Measurements from ENCODE around the gene VWA1.
"Not testable (repeated sequence)": the region's sequence is repeated elsewhere in the genome, so short reads cannot be mapped to it uniquely, and the experiment has no call there.

Gene VWA1

DNA sequence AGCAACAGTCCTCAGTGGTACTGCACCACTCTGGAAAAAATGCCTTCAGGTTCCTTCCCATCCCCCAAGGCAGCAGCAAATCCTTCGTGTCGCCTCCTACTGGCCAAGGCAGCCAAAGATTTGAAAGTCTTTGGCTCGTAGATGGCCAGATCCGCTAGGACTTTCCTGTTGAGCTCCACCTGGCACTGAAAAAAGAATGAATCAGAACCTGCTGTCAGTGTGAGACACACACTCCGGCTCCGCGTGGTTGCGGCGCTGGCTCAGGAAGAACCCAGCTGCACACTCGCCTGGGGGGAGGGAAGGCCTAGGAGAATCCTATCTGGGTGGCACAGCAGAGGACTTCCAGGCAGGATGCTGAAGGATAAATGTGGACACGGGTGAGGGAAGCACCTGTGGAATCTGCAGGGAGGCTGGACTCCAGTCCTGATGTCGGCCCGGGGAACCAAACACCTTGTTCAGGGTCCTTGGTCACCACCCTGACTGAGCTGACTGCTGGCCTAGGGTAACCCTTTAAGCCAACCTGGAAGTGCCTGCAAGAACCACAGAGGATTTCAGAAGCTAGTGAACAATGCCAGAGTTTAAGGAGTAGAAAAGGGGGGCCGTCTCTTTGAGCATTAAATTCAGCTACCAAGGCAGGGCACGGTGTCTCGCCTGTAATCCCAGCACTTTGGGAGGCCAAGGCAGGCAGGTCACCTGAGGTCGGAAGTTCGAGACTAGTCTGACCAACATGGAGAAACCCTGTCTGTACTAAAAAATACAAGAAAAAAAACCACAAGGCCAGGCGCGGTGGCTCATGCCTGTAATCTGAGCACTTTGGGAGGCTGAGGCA, 33.2 kb upstream of the VWA1 start:
- Histone ChIP-seq H3K4me3 (ENCODE audit: low read length) (no peak overlapping the region), H3K27me3 (ENCODE audit: insufficient read depth, low read length, poor library complexity) (no peaks in the 10 kb centered on the region), H3K4ac (ENCODE audit: low read depth, low read length) (no peak overlapping the region), H2BK5ac (ENCODE audit: low read length) (no peak overlapping the region), H3K79me2 (ENCODE audit: control insufficient read depth, insufficient read depth, low read length) (peaks cover 47% of the 10 kb centered on the region), H3K9ac (ENCODE audit: low read length) (no peak overlapping the region), H3K79me1 (ENCODE audit: low read length) (peaks cover 36% of the 10 kb centered on the region), H3K27ac (ENCODE audit: low read depth, low read length) (no peak overlapping the region), H3K23ac (ENCODE audit: low read length) (no peak overlapping the region), H2BK120ac (ENCODE audit: low read depth, low read length) (no peak overlapping the region), H3K36me3 (ENCODE audit: control insufficient read depth, insufficient read depth, low read length) (peaks cover 16% of the 10 kb centered on the region), H2AK5ac (ENCODE audit: low read length) (no peak overlapping the region), H4K8ac (ENCODE audit: low read depth, low read length) (no peak overlapping the region), H3K18ac (ENCODE audit: low read length) (no peak overlapping the region), H4K5ac (ENCODE audit: low read length) (no peak overlapping the region), H2BK15ac (replicated peaks; ENCODE audit: low read depth) (no peak overlapping the region), H3K4me2 (ENCODE audit: low read length) (no peak overlapping the region), H3K4me1 (ENCODE audit: control insufficient read depth, low read depth, low read length) (no peaks in the 10 kb centered on the region), H3K56ac (ENCODE audit: low read length) (no peak overlapping the region)
- WGBS (ENCODE audit: extremely low coverage, insufficient coverage, low lambda C conversion rate): no CpG with 5 or more reads among the region's 20 CpGs
- DNase-seq: peak; percentile 86

DNA sequence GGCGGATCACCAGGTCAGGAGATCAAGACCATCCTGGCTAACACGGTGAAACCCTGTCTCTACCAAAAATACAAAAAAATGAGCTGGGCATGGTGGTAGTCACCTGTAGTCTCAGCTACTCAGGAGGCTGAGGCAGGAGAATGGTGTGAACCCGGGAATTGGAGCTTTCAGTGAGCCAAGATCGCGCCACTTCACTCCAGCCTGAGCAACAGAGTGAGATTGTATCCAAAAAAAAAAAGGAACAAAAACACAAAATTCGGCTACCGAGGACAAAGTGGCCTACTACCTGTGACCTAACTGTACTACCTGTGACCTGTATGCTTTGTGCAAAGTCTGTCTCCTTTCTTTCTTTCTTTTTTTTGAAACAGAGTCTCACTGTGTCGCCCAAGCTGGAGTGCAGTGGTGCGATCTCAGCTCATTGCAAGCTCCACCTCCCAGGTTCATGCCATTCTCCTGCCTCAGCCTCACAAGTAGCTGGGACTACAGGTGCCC, 32.5 kb upstream of the VWA1 start:
- H2BK15ac ChIP-seq (replicated peaks; ENCODE audit: low read depth); H3K4me2 ChIP-seq (ENCODE audit: low read length); H3K9ac ChIP-seq (ENCODE audit: low read length); H3K4ac ChIP-seq (ENCODE audit: low read depth, low read length); H2BK5ac ChIP-seq (ENCODE audit: low read length); H2BK120ac ChIP-seq (ENCODE audit: low read depth, low read length); H3K27me3 ChIP-seq (ENCODE audit: insufficient read depth, low read length, poor library complexity); H2AK5ac ChIP-seq (ENCODE audit: low read length); H3K18ac ChIP-seq (ENCODE audit: low read length); H4K8ac ChIP-seq (ENCODE audit: low read depth, low read length); H3K27ac ChIP-seq (ENCODE audit: low read depth, low read length); H4K5ac ChIP-seq (ENCODE audit: low read length); H3K4me1 ChIP-seq (ENCODE audit: control insufficient read depth, low read depth, low read length); H3K23ac ChIP-seq (ENCODE audit: low read length); H3K56ac ChIP-seq (ENCODE audit: low read length); DNase-seq; H3K4me3 ChIP-seq (ENCODE audit: low read length): not testable (repeated sequence)
- no CpG with 5 or more reads among the region's 9 CpGs for WGBS (ENCODE audit: extremely low coverage, insufficient coverage, low lambda C conversion rate)
- peaks cover 31% of the 10 kb centered on the region for H3K79me1 ChIP-seq (ENCODE audit: low read length)
- H3K79me2 ChIP-seq (ENCODE audit: control insufficient read depth, insufficient read depth, low read length): peaks cover 47% of the 10 kb centered on the region
- peaks cover 13% of the 10 kb centered on the region for H3K36me3 ChIP-seq (ENCODE audit: control insufficient read depth, insufficient read depth, low read length)

DNA sequence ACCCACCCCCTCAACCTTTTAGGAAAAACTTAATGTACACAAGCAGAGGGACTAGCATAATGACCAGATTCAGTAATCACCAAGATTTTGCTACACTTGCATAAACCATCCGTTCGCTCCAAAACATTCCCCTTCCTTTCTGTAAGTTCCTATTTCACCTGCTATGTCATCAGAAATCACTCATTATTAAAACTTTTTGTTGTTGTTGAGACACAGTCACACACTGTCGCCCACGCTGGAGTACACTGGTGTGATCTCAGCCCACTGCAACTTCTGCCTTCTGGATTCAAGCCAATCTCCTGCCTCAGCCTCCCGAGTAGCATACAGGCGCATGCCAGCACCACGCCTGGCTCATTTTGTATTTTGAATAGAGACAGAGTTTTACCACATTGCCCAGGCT, 31.8 kb upstream of the VWA1 start:
- Histone ChIP-seq H3K4me1 (ENCODE audit: control insufficient read depth, low read depth, low read length) (peaks cover 2% of the 10 kb centered on the region), H3K23ac (ENCODE audit: low read length) (no peak overlapping the region), H2BK120ac (ENCODE audit: low read depth, low read length) (no peak overlapping the region), H2BK5ac (ENCODE audit: low read length) (no peak overlapping the region), H2BK15ac (replicated peaks; ENCODE audit: low read depth) (no peak overlapping the region), H4K8ac (ENCODE audit: low read depth, low read length) (no peak overlapping the region), H3K4ac (ENCODE audit: low read depth, low read length) (no peak overlapping the region), H3K4me3 (ENCODE audit: low read length) (no peak overlapping the region), H3K56ac (ENCODE audit: low read length) (no peak overlapping the region), H3K27ac (ENCODE audit: low read depth, low read length) (no peak overlapping the region), H3K36me3 (ENCODE audit: control insufficient read depth, insufficient read depth, low read length) (peaks cover 13% of the 10 kb centered on the region), H3K18ac (ENCODE audit: low read length) (no peak overlapping the region), H2AK5ac (ENCODE audit: low read length) (no peak overlapping the region), H3K27me3 (ENCODE audit: insufficient read depth, low read length, poor library complexity) (no peaks in the 10 kb centered on the region), H4K5ac (ENCODE audit: low read length) (no peak overlapping the region), H3K4me2 (ENCODE audit: low read length) (no peak overlapping the region), H3K9ac (ENCODE audit: low read length) (no peak overlapping the region), H3K79me1 (ENCODE audit: low read length) (peaks cover 30% of the 10 kb centered on the region), H3K79me2 (ENCODE audit: control insufficient read depth, insufficient read depth, low read length) (peaks cover 47% of the 10 kb centered on the region)
- no peak for DNase-seq
- WGBS (ENCODE audit: extremely low coverage, insufficient coverage, low lambda C conversion rate): no CpG with 5 or more reads among the region's 7 CpGs

DNA sequence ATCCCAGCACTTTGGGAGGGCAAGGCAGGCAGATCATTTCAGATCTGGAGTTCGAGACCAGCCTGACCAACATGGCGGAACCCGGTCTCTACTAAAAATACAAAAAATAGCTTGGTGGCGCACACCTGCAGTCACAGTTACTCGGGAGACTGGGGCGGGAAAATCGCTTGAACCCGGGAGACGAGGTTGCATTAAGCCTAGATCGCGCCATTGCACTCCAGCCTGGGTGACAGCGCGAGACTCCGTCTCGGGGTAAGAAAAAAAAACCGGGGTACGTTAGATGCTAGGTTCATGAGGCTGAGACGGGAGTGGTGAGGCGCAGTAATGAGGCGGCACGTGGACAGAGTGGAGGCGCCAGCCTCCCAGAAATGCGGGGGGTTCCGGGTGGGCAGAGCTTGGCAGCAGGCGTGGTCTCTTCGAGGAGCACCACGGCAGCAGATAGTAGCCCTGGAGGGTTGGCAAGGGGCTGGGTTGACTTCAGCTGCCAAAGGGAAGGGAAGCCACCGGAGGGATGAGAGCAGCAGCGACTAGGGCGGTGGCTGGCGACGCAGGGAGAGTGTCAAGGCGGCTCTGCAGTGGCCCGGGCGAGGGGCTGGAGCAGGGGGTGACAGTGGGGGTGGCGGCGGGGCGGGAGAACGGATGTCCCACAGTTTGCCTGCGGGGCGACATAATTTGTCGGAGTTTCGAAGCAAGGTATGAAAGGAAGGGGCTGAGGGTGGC, 29.2 kb upstream of the VWA1 start:
- no peaks in the 10 kb centered on the region for H3K27me3 ChIP-seq (ENCODE audit: insufficient read depth, low read length, poor library complexity)
- peaks cover 5% of the 10 kb centered on the region for H3K4me1 ChIP-seq (ENCODE audit: control insufficient read depth, low read depth, low read length)
- H3K27ac ChIP-seq (ENCODE audit: low read depth, low read length): peak overlapping the region; percentile 82
- peak overlapping the region; percentile 94 for H3K9ac ChIP-seq (ENCODE audit: low read length)
- H3K36me3 ChIP-seq (ENCODE audit: control insufficient read depth, insufficient read depth, low read length): peaks cover 10% of the 10 kb centered on the region
- H2BK5ac ChIP-seq (ENCODE audit: low read length): no peak overlapping the region
- peaks cover 35% of the 10 kb centered on the region for H3K79me2 ChIP-seq (ENCODE audit: control insufficient read depth, insufficient read depth, low read length)
- peak overlapping the region; percentile 89 for H3K4me3 ChIP-seq (ENCODE audit: low read length)
- no peak overlapping the region for H2BK15ac ChIP-seq (replicated peaks; ENCODE audit: low read depth)
- H2BK120ac ChIP-seq (ENCODE audit: low read depth, low read length): no peak overlapping the region
- H4K5ac ChIP-seq (ENCODE audit: low read length): no peak overlapping the region
- no peak overlapping the region for H2AK5ac ChIP-seq (ENCODE audit: low read length)
- peaks cover 19% of the 10 kb centered on the region for H3K79me1 ChIP-seq (ENCODE audit: low read length)
- peak overlapping the region; percentile 95 for H3K4me2 ChIP-seq (ENCODE audit: low read length)
- DNase-seq: no peak
- no CpG with 5 or more reads among the region's 43 CpGs for WGBS (ENCODE audit: extremely low coverage, insufficient coverage, low lambda C conversion rate)
- no peak overlapping the region for H4K8ac ChIP-seq (ENCODE audit: low read depth, low read length)
- H3K4ac ChIP-seq (ENCODE audit: low read depth, low read length): peak overlapping the region; percentile 44
- peak overlapping the region; percentile 56 for H3K18ac ChIP-seq (ENCODE audit: low read length)
- peak overlapping the region; percentile 100 for H3K56ac ChIP-seq (ENCODE audit: low read length)
- H3K23ac ChIP-seq (ENCODE audit: low read length): peak overlapping the region; percentile 81

DNA sequence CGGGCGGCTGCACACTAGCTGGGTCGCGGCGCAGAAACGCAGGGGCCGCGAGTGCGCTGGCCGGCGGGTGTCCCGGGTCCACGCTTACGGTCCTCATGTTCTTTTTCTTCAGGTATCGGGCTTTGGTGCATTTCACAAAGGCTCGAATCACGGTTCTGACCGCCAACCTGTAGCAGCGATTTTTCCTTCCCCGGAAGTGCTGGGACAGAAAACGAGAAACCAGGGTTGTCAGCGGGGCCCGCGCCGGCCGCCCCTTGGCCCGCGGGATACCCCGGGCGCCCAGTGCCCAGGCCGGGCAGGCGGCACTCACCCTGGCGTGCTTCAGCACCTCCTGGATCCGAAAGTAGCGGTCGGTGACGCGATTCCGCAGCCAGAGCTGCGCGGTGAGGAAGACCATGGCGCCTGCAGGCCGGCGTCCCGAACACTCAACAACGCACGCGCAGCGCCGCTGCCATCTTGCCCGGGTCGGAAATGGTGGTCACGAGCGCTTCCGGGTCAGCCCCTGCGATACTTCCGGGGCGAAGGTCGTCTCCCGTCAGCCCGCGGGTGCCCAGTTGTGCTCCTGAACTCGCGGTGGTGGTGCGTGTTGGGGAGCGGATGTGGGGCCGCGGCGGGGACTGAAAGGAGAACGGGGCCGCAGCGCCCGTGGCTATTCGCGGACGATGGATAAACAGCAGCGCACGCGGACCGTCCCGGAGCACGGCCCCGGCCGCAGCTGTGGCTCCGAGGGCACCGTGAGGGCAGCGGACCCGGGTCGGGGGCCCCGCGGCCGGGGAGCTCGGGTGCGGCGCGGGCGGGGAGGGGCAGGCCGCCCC, 28.5 kb upstream of the VWA1 start, which contains the start of gene MRPL20:
Gene MRPL20, minus strand, starts transcription at position 473 of the 815 bp plus-strand sequence. Its CDS starts 76 bp downstream, at position 397.
- H2BK15ac ChIP-seq (replicated peaks; ENCODE audit: low read depth): no peak within 1 kb of the TSS
- no peaks in the 10 kb centered on the region for H3K27me3 ChIP-seq (ENCODE audit: insufficient read depth, low read length, poor library complexity)
- DNase-seq: peak; percentile 94
- H3K18ac ChIP-seq (ENCODE audit: low read length): peak within 1 kb of the TSS; percentile 60
- peaks cover 19% of the 10 kb centered on the region for H3K79me1 ChIP-seq (ENCODE audit: low read length)
- H3K23ac ChIP-seq (ENCODE audit: low read length): peak within 1 kb of the TSS; percentile 81
- no peak within 1 kb of the TSS for H2BK120ac ChIP-seq (ENCODE audit: low read depth, low read length)
- H3K56ac ChIP-seq (ENCODE audit: low read length): peak within 1 kb of the TSS; percentile 100
- H3K27ac ChIP-seq (ENCODE audit: low read depth, low read length): peak within 1 kb of the TSS; percentile 82
- no peak within 1 kb of the TSS for H4K5ac ChIP-seq (ENCODE audit: low read length)
- peaks cover 5% of the 10 kb centered on the region for H3K4me1 ChIP-seq (ENCODE audit: control insufficient read depth, low read depth, low read length)
- peak within 1 kb of the TSS; percentile 96 for H3K4ac ChIP-seq (ENCODE audit: low read depth, low read length)
- peak within 1 kb of the TSS; percentile 94 for H3K9ac ChIP-seq (ENCODE audit: low read length)
- peak within 1 kb of the TSS; percentile 93 for H4K8ac ChIP-seq (ENCODE audit: low read depth, low read length)
- H3K4me3 ChIP-seq (ENCODE audit: low read length): peak within 1 kb of the TSS; percentile 89
- H3K36me3 ChIP-seq (ENCODE audit: control insufficient read depth, insufficient read depth, low read length): peaks cover 10% of the 10 kb centered on the region
- H2AK5ac ChIP-seq (ENCODE audit: low read length): no peak within 1 kb of the TSS
- H3K4me2 ChIP-seq (ENCODE audit: low read length): peak within 1 kb of the TSS; percentile 95
- peaks cover 35% of the 10 kb centered on the region for H3K79me2 ChIP-seq (ENCODE audit: control insufficient read depth, insufficient read depth, low read length)
- WGBS (ENCODE audit: extremely low coverage, insufficient coverage, low lambda C conversion rate): no CpG with 5 or more reads among the region's 98 CpGs
- peak within 1 kb of the TSS; percentile 55 for H2BK5ac ChIP-seq (ENCODE audit: low read length)
